Measurements from ENCODE around the gene MINAR1. TPM values are rescaled to one million over a fixed set of nuclear protein-coding genes. Genes with fewer than 3 reads are reported as not detected.

The MINAR1 gene
- total RNA-seq, 1 donor from 2014 or later, result 1.9 TPM

DNA sequence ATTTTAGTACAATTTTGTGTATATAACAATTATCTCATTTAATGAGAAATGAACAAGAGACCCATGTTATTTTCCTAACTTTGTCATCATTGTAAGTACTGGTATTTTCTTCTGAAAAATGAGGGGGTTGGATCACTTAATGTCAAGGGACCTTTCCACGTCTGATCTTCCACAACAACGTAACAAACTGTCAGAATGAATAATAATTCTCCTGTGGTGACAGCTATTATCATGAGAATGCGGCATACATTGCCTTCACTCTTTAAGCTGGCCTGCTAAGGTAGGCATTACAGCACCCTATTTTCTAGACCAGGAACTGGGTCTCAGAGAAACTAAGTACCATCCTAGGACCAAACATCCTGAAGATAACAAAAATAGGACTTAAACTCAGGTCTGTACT lies 31.5 kb upstream of the MINAR1 start:
- no peak for DNase-seq (ENCODE audit: low read depth, low spot score)
- no peak overlapping the region for H3K27ac Mint-ChIP-seq (ENCODE audit: unreplicated experiment)

GRCh38 chr15:79401301-79401700 lies 30.8 kb upstream of the MINAR1 start:
- no peak for DNase-seq (ENCODE audit: low read depth, low spot score)
- H3K4me3 Mint-ChIP-seq, result no peak overlapping the region
- H3K9me3 Mint-ChIP-seq, result no peaks in the 10 kb centered on the region
- TF ChIP-seq CTCF (conservative IDR thresholded peaks at IDR 0.05), result no peak
- no peaks in the 10 kb centered on the region for H3K27me3 Mint-ChIP-seq (ENCODE audit: low read depth)
- H3K27ac Mint-ChIP-seq (ENCODE audit: unreplicated experiment), result no peak overlapping the region
- H3K36me3 Mint-ChIP-seq (ENCODE audit: low read depth), result no peaks in the 10 kb centered on the region
- peaks cover 9% of the 10 kb centered on the region for H3K4me1 Mint-ChIP-seq

More for the DNA sequence above, 31.5 kb upstream of the MINAR1 start:
- no peaks in the 10 kb centered on the region for H3K27me3 Mint-ChIP-seq (ENCODE audit: low read depth)
- no peaks in the 10 kb centered on the region for H3K36me3 Mint-ChIP-seq (ENCODE audit: low read depth)
- TF ChIP-seq CTCF (conservative IDR thresholded peaks at IDR 0.05), result no peak
- H3K4me1 Mint-ChIP-seq, result peaks cover 3% of the 10 kb centered on the region
- no peak overlapping the region for H3K4me3 Mint-ChIP-seq
- no peaks in the 10 kb centered on the region for H3K9me3 Mint-ChIP-seq

DNA sequence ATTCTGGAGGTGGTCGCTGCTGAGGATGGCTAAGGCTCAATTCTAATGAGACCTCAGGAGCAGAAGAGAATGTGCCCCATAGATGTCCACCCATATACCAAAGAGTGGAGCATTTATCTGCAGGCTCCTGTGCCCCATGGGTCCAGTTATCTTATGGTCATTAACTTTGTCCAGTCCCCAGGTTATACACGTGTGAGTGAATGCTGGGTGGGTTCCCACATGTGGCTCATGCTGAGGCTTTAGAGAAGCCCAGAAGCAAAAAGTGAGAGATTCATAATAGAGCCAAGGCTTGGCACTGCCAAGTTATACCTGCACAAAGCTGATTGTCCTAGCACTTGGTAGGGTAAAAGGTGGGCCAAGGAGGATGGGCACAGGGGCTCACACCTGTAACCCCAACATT lies 30.0 kb upstream of the MINAR1 start:
- Mint-ChIP-seq H3K27me3 (ENCODE audit: low read depth) (no peaks in the 10 kb centered on the region), H3K4me3 (no peak overlapping the region), H3K9me3 (no peaks in the 10 kb centered on the region), H3K4me1 (peaks cover 15% of the 10 kb centered on the region), H3K27ac (ENCODE audit: unreplicated experiment) (no peak overlapping the region), H3K36me3 (ENCODE audit: low read depth) (no peaks in the 10 kb centered on the region)
- no peak for DNase-seq (ENCODE audit: low read depth, low spot score)
- TF ChIP-seq CTCF (conservative IDR thresholded peaks at IDR 0.05), result no peak

GRCh38 chr15:79403501-79403900 lies 28.6 kb upstream of the MINAR1 start:
- Mint-ChIP-seq H3K4me1 (peaks cover 19% of the 10 kb centered on the region), H3K27ac (ENCODE audit: unreplicated experiment) (no peak overlapping the region), H3K4me3 (no peak overlapping the region), H3K9me3 (no peaks in the 10 kb centered on the region), H3K36me3 (ENCODE audit: low read depth) (no peaks in the 10 kb centered on the region), H3K27me3 (ENCODE audit: low read depth) (no peaks in the 10 kb centered on the region)
- TF ChIP-seq CTCF (conservative IDR thresholded peaks at IDR 0.05), result no peak
- DNase-seq (ENCODE audit: low read depth, low spot score), result no peak

GRCh38 chr15:79406210-79406609 lies 25.9 kb upstream of the MINAR1 start:
- Mint-ChIP-seq H3K36me3 (ENCODE audit: low read depth) (no peaks in the 10 kb centered on the region), H3K4me1 (peaks cover 29% of the 10 kb centered on the region), H3K27ac (ENCODE audit: unreplicated experiment) (no peak overlapping the region), H3K9me3 (no peaks in the 10 kb centered on the region), H3K27me3 (ENCODE audit: low read depth) (no peaks in the 10 kb centered on the region), H3K4me3 (no peak overlapping the region)
- TF ChIP-seq CTCF (conservative IDR thresholded peaks at IDR 0.05), result no peak
- DNase-seq (ENCODE audit: low read depth, low spot score), result no peak

DNA sequence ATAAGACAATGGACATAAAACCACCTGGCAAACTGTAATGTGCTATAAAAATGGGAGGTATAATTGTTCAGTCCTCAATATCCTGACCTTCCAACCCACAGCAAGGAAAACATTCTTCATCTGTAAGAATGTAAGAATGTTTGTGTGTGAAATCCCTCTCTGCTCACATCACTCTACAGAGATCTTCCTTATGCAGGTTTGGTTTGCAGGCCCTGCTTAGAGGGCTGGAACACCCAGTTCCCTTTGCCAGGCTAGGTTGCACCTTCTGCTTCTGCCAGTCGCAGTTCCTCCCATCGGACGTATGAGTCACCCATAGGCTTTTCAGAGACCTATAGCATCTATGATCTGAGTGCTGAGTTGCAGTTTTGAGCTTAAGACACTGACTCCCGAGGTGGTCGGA lies 24.1 kb upstream of the MINAR1 start:
- Mint-ChIP-seq H3K36me3 (ENCODE audit: low read depth) (no peaks in the 10 kb centered on the region), H3K4me1 (peaks cover 29% of the 10 kb centered on the region), H3K27ac (ENCODE audit: unreplicated experiment) (no peak overlapping the region), H3K4me3 (no peak overlapping the region), H3K9me3 (no peaks in the 10 kb centered on the region), H3K27me3 (ENCODE audit: low read depth) (no peaks in the 10 kb centered on the region)
- no peak for DNase-seq (ENCODE audit: low read depth, low spot score)
- no peak for TF ChIP-seq CTCF (conservative IDR thresholded peaks at IDR 0.05)

Data from neural crest cell (in vitro differentiated cells).